ENCODE data around the gene PRRT1B.

PRRT1B gene

GRCh38 chr9:131567910-131568309, 22.6 kb downstream of the PRRT1B start:
- TF ChIP-seq, protein P1, sequence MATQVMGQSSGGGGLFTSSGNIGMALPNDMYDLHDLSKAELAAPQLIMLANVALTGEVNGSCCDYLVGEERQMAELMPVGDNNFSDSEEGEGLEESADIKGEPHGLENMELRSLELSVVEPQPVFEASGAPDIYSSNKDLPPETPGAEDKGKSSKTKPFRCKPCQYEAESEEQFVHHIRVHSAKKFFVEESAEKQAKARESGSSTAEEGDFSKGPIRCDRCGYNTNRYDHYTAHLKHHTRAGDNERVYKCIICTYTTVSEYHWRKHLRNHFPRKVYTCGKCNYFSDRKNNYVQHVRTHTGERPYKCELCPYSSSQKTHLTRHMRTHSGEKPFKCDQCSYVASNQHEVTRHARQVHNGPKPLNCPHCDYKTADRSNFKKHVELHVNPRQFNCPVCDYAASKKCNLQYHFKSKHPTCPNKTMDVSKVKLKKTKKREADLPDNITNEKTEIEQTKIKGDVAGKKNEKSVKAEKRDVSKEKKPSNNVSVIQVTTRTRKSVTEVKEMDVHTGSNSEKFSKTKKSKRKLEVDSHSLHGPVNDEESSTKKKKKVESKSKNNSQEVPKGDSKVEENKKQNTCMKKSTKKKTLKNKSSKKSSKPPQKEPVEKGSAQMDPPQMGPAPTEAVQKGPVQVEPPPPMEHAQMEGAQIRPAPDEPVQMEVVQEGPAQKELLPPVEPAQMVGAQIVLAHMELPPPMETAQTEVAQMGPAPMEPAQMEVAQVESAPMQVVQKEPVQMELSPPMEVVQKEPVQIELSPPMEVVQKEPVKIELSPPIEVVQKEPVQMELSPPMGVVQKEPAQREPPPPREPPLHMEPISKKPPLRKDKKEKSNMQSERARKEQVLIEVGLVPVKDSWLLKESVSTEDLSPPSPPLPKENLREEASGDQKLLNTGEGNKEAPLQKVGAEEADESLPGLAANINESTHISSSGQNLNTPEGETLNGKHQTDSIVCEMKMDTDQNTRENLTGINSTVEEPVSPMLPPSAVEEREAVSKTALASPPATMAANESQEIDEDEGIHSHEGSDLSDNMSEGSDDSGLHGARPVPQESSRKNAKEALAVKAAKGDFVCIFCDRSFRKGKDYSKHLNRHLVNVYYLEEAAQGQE (IDR thresholded peaks at IDR 0.05; ENCODE audit: insufficient read depth in 1 of 2, low read depth in 2 of 2, low read length in 2 of 2) = no peak
- no peak for TF ChIP-seq FOXP2 (optimal IDR thresholded peaks at IDR 0.05; ENCODE audit: borderline replicate concordance, extremely low read depth, extremely low read length, insufficient read depth)
- TF ChIP-seq POLR2AphosphoS5 (IDR thresholded peaks at IDR 0.05; ENCODE audit: low read depth, low read length) = no peak
- TF ChIP-seq TAF1 (IDR thresholded peaks at IDR 0.05; ENCODE audit: borderline replicate concordance, insufficient read depth, low read length) = no peak
- TF ChIP-seq SIN3A (IDR thresholded peaks at IDR 0.05; ENCODE audit: borderline replicate concordance, insufficient read depth, low read length) = no peak

- TF ChIP-seq POLR2AphosphoS5 (IDR thresholded peaks at IDR 0.05; ENCODE audit: low read depth, low read length) = no peak
- TF ChIP-seq, protein P1 (IDR thresholded peaks at IDR 0.05; ENCODE audit: insufficient read depth in 1 of 2, low read depth in 2 of 2, low read length in 2 of 2) = no peak
- no peak for TF ChIP-seq SIN3A (IDR thresholded peaks at IDR 0.05; ENCODE audit: borderline replicate concordance, insufficient read depth, low read length)
- no peak for TF ChIP-seq FOXP2 (optimal IDR thresholded peaks at IDR 0.05; ENCODE audit: borderline replicate concordance, extremely low read depth, extremely low read length, insufficient read depth)
- no peak for TF ChIP-seq TAF1 (IDR thresholded peaks at IDR 0.05; ENCODE audit: borderline replicate concordance, insufficient read depth, low read length)
These were observed 29.7 kb downstream of the PRRT1B start for GRCh38 chr9:131574730-131575640.

GRCh38 chr9:131575946-131576853, 30.9 kb downstream of the PRRT1B start:
- TF ChIP-seq POLR2AphosphoS5 (IDR thresholded peaks at IDR 0.05; ENCODE audit: low read depth, low read length) (no peak), TAF1 (IDR thresholded peaks at IDR 0.05; ENCODE audit: borderline replicate concordance, insufficient read depth, low read length) (no peak), SIN3A (IDR thresholded peaks at IDR 0.05; ENCODE audit: borderline replicate concordance, insufficient read depth, low read length) (no peak), FOXP2 (optimal IDR thresholded peaks at IDR 0.05; ENCODE audit: borderline replicate concordance, extremely low read depth, extremely low read length, insufficient read depth) (no peak)
- TF ChIP-seq, protein P1 (IDR thresholded peaks at IDR 0.05; ENCODE audit: insufficient read depth in 1 of 2, low read depth in 2 of 2, low read length in 2 of 2) = no peak

DNA sequence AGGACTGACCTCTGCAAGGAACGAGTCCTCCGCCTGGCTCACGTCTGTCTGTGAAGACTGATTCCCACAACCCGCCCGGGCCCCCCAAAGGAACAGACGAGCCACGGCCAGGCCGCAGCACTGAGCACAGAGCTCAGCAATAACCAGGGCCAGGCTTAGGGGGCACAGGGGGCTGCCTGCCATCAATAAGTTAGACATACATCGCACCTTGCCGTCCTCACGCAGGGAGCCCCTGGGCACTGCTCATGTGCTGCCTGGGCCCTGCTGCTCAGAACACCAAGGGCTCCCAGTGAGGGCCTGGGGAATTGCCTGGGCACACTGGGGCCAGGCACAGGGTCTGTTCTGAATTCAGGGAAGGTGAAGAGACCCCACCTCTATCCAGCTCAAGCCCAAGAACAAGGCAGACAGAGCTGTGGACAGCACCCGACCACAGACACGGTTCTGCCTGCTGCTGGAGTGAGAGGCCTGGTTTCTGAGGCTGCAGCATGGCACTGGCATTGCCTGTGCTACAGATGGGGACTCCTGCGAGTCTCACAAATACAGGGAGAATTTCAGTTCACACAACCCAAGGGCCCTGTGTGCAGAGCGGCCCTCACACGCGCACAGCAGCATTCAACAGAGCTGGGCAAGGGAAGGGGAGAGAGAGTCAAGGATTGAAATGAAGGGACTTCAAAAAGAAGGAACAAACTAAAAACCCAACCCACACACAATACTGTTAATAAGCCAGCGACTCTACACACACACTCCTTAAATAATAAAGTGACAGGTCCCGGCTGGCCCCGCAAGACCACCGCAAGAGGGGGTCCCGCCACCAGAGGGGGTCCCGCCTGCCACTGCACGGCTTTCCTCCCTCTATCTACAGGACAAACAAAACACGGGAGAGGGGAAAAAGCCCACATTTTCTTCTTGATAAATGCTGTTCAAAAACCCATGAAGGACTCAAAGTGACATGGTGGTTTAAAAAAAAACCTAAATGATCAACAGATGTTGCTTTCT, 32.0 kb downstream of the PRRT1B start:
- no peak for TF ChIP-seq POLR2AphosphoS5 (IDR thresholded peaks at IDR 0.05; ENCODE audit: low read depth, low read length)
